Cardiac muscle cell (in vitro differentiated cells and primary cell): ENCODE measurements around the gene EEF1AKMT1. TPM values are rescaled to one million over a fixed set of nuclear protein-coding genes. Genes with fewer than 3 reads are reported as not detected.

Experiments
- DNase-seq, 2 donors: peaks; one replicate each; pipeline versions ENCODE4 v3.0.0 to v3.0.0-alpha.2; 2010 to 2017; ENCODE audit warnings: low read depth in 1 of 2, low spot score in 1 of 2
- H3K27ac ChIP-seq: fragments of 200-600 bp; sonication (generic); 2 replicates; pipeline ENCODE4 v1.5.1; 2016
- H3K27me3 ChIP-seq: fragments of 200-600 bp; sonication (generic); 2 replicates; pipeline ENCODE4 v1.6.0; 2016; ENCODE audit warnings: control low read depth
- H3K36me3 ChIP-seq: fragments of 200-600 bp; sonication (generic); 2 replicates; pipeline ENCODE4 v1.5.1; 2016; ENCODE audit warnings: control low read depth
- H3K4me1 ChIP-seq: fragments of 200-600 bp; sonication (generic); 2 replicates; pipeline ENCODE4 v1.8.1; 2017; ENCODE audit warnings: low read depth, mild to moderate bottlenecking, mixed run types
- H3K4me3 ChIP-seq: fragments of 200-600 bp; sonication (generic); 2 replicates; pipeline ENCODE4 v1.5.1; 2016; ENCODE audit warnings: mild to moderate bottlenecking
- H3K9me3 ChIP-seq: fragments of 200-600 bp; sonication (generic); 2 replicates; pipeline ENCODE4 v1.5.1; 2017; ENCODE audit warnings: low read depth, mild to moderate bottlenecking, control low read depth
- polyA plus RNA-seq: library from polyadenylated mRNA; unstranded; fragments of >200 nt; fragmentation: Nextera tagmentation; extraction: Ambion mirVana; gene quantifications from 2 replicates; pipeline ENCODE4 v1.2.1, GENCODE V29; 2016
- total RNA-seq: library from RNA; depleted of rRNA; stranded (reverse); fragments of >200 nt; gene quantifications from 2 replicates; pipeline ENCODE4 v1.2.3, GENCODE V29; 2016
- TF ChIP-seq, protein P1 (sequence below): IDR thresholded peaks from 2 replicates; pipeline ENCODE4 v1.5.1; 2012; ENCODE audit warnings: low read depth, mild to moderate bottlenecking, low read length

The EEF1AKMT1 gene
- total and polyA plus RNA-seq, 2 experiments from 2014 or later = 7.2 to 11.5 TPM

DNA sequence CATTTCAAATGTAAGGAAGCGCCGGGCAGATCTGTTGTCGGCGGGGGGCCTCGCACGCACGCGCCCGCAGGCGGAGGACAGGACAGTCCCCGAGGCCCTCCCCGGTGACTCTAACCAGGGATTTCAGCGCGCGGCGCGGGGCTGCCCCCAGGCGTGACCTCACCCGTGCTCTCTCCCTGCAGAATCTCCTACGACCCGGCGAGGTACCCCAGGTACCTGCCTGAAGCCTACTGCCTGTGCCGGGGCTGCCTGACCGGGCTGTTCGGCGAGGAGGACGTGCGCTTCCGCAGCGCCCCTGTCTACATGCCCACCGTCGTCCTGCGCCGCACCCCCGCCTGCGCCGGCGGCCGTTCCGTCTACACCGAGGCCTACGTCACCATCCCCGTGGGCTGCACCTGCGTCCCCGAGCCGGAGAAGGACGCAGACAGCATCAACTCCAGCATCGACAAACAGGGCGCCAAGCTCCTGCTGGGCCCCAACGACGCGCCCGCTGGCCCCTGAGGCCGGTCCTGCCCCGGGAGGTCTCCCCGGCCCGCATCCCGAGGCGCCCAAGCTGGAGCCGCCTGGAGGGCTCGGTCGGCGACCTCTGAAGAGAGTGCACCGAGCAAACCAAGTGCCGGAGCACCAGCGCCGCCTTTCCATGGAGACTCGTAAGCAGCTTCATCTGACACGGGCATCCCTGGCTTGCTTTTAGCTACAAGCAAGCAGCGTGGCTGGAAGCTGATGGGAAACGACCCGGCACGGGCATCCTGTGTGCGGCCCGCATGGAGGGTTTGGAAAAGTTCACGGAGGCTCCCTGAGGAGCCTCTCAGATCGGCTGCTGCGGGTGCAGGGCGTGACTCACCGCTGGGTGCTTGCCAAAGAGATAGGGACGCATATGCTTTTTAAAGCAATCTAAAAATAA is 52.1 kb downstream of the EEF1AKMT1 start:
- no peaks in the 10 kb centered on the region for H3K9me3 ChIP-seq
- H3K36me3 ChIP-seq = no peaks in the 10 kb centered on the region

DNA sequence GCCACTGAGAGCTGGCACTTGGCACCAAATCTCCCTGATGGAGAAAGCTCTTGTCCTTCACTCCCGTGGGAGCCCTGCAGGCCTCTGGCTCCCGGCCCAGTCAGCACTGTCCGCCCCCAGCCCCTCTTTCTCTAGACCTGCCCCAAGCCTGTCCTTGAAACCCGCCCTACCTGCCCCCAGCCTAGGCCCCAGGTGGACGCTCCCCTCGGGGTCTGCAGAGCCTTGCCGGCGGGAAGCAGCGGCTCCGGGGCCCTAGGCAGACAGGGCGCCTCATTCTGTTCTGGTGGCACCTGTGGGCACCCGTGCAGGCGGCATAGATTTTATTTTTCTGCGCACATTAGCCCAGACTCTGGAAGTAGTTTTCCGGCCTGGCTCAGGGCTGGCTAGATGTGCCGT is 52.7 kb downstream of the EEF1AKMT1 start:
- H3K9me3 ChIP-seq = no peaks in the 10 kb centered on the region
- no peak for DNase-seq
- no peak overlapping the region for H3K4me3 ChIP-seq
- H3K4me1 ChIP-seq = peaks cover 19% of the 10 kb centered on the region
- TF ChIP-seq, protein P1, sequence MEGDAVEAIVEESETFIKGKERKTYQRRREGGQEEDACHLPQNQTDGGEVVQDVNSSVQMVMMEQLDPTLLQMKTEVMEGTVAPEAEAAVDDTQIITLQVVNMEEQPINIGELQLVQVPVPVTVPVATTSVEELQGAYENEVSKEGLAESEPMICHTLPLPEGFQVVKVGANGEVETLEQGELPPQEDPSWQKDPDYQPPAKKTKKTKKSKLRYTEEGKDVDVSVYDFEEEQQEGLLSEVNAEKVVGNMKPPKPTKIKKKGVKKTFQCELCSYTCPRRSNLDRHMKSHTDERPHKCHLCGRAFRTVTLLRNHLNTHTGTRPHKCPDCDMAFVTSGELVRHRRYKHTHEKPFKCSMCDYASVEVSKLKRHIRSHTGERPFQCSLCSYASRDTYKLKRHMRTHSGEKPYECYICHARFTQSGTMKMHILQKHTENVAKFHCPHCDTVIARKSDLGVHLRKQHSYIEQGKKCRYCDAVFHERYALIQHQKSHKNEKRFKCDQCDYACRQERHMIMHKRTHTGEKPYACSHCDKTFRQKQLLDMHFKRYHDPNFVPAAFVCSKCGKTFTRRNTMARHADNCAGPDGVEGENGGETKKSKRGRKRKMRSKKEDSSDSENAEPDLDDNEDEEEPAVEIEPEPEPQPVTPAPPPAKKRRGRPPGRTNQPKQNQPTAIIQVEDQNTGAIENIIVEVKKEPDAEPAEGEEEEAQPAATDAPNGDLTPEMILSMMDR = no peak
- no peaks in the 10 kb centered on the region for H3K27me3 ChIP-seq
- no peaks in the 10 kb centered on the region for H3K36me3 ChIP-seq
- H3K27ac ChIP-seq = no peak overlapping the region

More for the DNA sequence above, 52.1 kb downstream of the EEF1AKMT1 start:
- H3K27ac ChIP-seq = no peak overlapping the region
- H3K4me3 ChIP-seq = no peak overlapping the region
- peak; percentile 64 to 78 for DNase-seq
- TF ChIP-seq, protein P1 = peak; percentile 19
- H3K27me3 ChIP-seq = no peaks in the 10 kb centered on the region
- H3K4me1 ChIP-seq = peaks cover 13% of the 10 kb centered on the region

DNA sequence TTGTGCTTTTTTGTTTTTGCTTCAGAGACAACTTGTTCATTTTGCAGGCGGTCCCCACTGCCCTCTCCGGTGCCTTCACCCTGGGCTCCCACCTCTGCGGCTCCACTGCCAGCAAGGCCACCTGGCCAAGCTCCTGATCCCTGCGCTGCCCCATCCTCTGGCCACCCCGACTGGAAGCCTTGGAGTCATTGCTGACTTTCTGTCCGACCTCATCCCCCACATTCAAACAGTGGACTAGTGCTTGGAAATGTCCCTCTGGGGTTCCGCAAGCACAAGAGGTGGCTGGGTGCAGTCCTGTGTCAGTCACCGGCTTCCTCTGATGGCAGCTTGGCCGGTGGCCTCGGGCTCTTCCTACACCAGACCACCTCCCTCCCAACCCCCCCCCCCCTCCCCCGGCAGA is 53.3 kb downstream of the EEF1AKMT1 start:
- Histone ChIP-seq H3K27me3 (no peaks in the 10 kb centered on the region), H3K36me3 (no peaks in the 10 kb centered on the region), H3K9me3 (no peaks in the 10 kb centered on the region), H3K4me3 (no peak overlapping the region), H3K27ac (no peak overlapping the region), H3K4me1 (peaks cover 19% of the 10 kb centered on the region)
- TF ChIP-seq, protein P1 = no peak
- DNase-seq = no peak

DNA sequence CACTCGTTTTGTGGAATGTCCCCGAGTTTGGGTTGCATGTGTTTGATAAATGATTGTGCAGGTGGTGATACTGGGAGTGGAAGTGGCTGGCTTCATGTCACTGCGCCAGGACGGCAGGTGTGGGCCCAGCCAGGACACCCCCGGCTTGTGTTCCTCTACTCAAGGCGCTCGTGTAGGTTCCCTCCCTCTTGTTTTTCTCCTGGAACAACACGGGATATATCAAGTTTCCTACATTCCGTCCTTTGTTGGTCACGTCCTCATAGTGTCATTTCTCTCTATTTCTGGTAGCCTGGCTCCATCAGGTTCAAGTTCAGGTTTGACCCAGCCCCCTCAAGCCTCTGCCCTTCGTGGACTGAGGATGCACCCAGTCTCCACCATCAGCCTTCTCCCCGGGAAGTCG is 54.0 kb downstream of the EEF1AKMT1 start:
- no peak overlapping the region for H3K4me3 ChIP-seq
- H3K36me3 ChIP-seq = no peaks in the 10 kb centered on the region
- no peaks in the 10 kb centered on the region for H3K9me3 ChIP-seq
- TF ChIP-seq, protein P1 = no peak
- no peaks in the 10 kb centered on the region for H3K27me3 ChIP-seq
- no peak for DNase-seq
- H3K27ac ChIP-seq = no peak overlapping the region
- H3K4me1 ChIP-seq = peaks cover 19% of the 10 kb centered on the region

DNA sequence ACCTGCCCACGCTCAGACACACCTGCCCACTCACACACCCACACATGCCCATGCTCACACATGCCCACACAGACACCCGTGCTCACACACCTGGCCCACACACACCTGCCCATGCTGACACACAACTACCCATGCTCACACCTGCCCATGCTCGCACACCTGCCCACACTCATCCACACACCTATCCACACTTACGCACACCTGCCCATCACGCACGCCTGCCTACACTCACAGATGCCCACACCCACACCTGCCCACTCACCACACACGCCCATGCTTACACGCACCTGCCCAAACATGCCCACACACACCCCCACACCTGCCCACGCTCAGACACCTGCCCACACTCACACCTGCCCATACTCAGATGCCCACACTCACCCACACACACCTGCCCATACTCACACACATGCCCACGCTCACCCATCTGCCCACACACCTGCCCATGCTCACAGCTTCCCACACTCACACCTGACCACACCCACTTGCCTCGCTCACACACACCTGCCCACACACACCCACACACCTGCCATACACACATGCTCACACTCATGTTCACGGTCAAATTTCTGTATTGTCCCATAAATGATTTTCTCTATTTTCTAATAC is 54.7 kb downstream of the EEF1AKMT1 start:
- Histone ChIP-seq H3K27ac (no peak overlapping the region), H3K36me3 (no peaks in the 10 kb centered on the region), H3K4me3 (no peak overlapping the region), H3K9me3 (no peaks in the 10 kb centered on the region), H3K4me1 (peaks cover 19% of the 10 kb centered on the region), H3K27me3 (no peaks in the 10 kb centered on the region)
- TF ChIP-seq, protein P1 = no peak
- DNase-seq = no peak
